SH-SY5Y (cell line): ENCODE data around the gene C3orf49.

ENCODE experiments used
- GATA2 ChIP-seq: IDR thresholded peaks from 2 replicates; pipeline ENCODE4 v1.6.1; 2011; ENCODE audit warnings: mild to moderate bottlenecking, low read depth, low read length
- GATA3 ChIP-seq: IDR thresholded peaks from 2 replicates; pipeline ENCODE4 v1.6.1; 2011; ENCODE audit warnings: low read depth, mild to moderate bottlenecking, low read length, moderate library complexity

DNA sequence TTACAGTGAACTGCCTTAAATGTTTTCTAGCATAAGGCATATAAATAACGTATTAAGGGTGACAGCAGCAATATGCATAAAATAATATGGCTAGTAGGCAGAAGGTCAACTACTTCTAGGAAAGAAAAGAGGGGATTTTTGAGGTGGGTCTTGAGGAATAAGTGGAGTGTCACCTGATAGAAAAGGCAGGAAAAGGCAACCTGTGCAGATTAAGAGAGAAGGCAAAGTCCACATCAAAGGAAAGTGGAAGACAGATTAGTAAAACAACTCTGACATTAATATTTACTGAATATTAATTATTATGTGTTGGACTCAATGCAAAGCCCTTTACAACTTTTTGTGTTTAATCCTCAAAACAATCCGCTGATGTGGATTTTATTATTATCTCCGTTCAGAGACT lies 41.7 kb downstream of the C3orf49 start:
- TF ChIP-seq GATA3 (no peak), GATA2 (no peak)
